Skin epidermis (tissue), 12 donors: Measurements from ENCODE around the gene ENTPD8.

Experiments used
- H3K27ac ChIP-seq, 21 experiments: fragments of 200-600 bp; sonication (generic) in 11 of 21; one replicate each; pipeline ENCODE4 v1.5.0; 2020; ENCODE audit warnings: mild to moderate bottlenecking in 3 of 21, inconsistent platforms in 2 of 21, moderate library complexity in 2 of 21
- H3K4me3 ChIP-seq, 7 experiments: fragments of 200-600 bp; sonication (generic) in 2 of 7; one replicate each; pipeline ENCODE4 v1.5.0; 2020; ENCODE audit warnings: inconsistent platforms in 2 of 7, mild to moderate bottlenecking in 2 of 7, moderate library complexity in 1 of 7

The ENTPD8 gene

DNA sequence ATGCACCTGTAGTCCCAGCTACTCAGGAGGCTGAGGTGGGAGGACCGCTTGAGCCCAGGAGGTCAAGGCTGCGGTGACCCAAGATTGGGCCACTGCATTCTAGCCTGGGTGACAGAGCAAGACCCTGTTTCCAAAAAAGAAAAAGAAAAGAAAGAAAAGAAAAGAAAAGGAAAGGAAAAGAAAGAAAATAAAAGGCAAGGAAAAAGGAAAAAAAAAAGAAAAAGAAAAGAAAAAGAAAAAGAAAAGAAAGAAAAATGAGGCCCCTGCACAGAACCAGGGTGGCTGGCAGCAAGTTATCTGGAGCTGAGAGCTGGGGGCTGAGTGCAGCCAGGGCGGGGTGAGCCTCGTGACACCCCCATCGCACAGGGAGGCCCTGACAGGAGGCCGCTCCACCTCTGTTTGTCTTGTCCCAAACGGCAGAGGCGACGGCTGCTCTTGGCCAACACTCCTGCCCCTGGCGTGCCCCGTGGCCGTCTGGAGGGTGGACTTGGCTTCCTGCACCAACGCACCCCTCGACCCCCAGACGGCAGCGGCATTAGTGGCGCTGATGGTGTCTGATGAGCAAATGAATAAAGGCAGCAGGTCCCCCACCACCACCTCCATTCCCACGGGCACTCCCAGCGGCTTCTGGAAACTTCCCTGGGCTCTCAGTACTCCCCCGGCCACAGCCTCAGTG, 34.9 kb downstream of the ENTPD8 start:
- peak overlapping the region in 8 of 21 experiments; percentile 18 to 66 (median 42) for H3K27ac ChIP-seq

GRCh38 chr9:137405677-137406081, 35.5 kb downstream of the ENTPD8 start:
- no peak overlapping the region for H3K4me3 ChIP-seq

More for the DNA sequence above, 34.9 kb downstream of the ENTPD8 start:
- H3K4me3 ChIP-seq, result peak overlapping the region in 4 of 7 experiments; percentile 2 to 22 (median 18)

GRCh38 chr9:137404961-137405567, 36.1 kb downstream of the ENTPD8 start:
- Histone ChIP-seq H3K27ac (no peak overlapping the region), H3K4me3 (no peak overlapping the region)

More at GRCh38 chr9:137405677-137406081, 35.5 kb downstream of the ENTPD8 start:
- no peak overlapping the region for H3K27ac ChIP-seq

DNA sequence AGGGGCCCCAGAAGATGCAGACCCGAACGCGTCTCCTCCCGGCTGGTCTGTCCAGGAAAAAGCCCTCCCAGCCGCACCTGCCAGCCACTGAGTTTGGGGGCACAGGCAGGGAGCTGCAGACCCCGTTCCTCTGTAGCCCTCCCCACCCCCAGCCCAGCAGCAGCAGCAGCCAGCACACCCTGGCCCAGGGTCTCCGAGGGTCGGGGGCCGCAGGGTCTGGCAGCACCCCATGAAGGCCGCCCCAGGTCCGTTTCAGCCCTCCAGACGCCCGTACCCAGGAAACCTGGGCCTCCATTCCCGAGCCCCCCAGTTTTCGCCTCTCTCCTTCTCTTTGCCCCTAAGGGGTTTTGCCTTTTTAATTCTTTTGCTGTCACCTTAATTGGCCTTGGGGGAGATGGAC, 37.9 kb downstream of the ENTPD8 start:
- H3K4me3 ChIP-seq, result no peak overlapping the region
- no peak overlapping the region for H3K27ac ChIP-seq

DNA sequence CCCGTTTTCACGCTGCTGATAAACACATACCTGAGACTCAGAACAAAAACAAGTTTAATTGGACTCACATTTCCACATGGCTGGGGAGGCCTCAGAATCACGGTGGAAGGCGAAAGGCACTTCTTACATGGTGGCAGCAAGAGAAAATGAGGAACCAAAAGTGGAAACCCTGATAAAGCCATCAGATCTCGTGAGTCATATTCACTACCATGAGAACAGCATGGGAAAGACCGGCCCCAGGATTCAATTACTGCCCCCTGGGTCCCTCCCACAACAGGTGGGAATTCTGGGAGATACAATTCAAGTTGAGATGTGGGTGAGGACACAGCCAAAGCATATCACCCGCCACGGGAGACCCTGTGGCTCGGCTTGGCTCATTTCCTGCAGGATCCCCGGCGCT, 38.4 kb downstream of the ENTPD8 start:
- Histone ChIP-seq H3K4me3 (no peak overlapping the region), H3K27ac (no peak overlapping the region)

DNA sequence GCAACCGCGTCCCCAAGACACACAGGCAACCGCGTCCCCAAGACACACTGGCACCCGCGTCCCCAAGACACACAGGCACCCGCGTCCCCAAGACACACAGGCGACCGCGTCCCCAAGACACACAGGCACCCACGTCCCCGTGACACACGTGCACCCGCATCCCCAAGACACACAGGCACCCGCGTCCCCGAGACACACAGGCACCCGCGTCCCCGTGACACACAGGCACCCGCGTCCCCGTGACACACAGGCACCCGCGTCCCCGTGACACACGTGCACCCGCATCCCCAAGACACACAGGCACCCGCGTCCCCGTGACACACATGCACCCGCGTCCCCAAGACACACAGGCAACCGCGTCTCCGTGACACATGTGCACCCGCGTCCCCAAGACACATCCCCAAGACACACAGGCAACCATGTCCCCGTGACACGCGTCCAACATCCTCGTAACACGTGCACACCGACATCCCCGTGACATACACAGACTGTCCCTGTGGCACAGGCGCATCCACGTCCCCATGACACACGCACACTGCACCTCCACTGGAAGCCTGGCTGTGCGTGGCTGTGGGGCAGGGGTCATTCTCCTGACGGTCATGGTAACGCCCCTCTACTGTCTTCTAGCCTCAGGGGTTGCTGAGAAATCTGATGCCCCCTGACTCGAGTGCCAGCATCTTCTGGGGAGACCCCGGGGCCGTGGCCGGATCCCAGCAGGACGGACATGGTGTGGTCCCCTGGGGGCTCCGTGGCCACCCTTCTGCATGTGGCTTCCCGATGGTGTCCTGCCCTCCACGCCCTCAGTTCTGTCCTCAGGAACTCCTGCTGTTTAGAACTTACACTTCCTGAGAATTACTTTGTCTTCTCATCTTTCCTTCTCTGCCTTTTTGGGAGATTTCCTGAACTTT, 42.3 kb downstream of the ENTPD8 start:
- no peak overlapping the region for H3K4me3 ChIP-seq
- H3K27ac ChIP-seq, result no peak overlapping the region

- no peak overlapping the region for H3K27ac ChIP-seq
- H3K4me3 ChIP-seq, result no peak overlapping the region
These were observed 43.3 kb downstream of the ENTPD8 start for GRCh38 chr9:137397675-137398423.

DNA sequence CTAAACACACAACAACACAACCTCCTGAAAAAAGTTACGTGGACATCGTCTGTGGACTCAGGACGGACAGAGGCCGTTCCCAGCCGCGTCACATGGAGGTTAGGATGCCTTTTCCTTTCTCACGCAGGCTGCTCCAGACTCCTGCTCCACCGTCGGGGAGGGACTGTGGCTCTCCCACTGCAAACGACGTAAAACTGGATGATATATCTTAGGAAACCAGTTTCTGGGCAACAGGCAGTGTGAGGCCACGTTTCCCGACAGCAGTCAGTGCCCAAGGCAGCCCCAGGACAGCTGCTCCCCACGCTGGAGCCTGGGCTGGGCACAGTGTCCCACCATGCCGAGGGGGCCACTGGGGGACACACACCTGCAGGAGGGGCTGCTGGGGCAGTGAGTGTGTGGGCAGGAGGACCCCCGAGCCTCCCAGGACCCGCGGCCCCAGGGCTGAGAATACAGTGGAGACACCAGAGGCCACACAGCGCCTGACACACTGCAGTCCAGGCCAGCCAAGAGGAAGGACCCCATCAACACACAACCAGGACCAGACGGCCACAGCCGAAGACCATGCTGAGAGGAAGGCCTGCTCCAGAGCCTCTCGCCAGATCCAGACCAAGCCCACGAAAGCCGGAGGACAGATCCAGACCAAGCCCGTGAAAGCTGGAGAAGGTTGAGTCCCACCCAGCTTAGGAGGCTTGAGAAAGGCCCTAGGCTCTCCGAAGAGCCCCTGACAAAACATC, 44.4 kb downstream of the ENTPD8 start:
- Histone ChIP-seq H3K4me3 (no peak overlapping the region), H3K27ac (no peak overlapping the region)

- H3K27ac ChIP-seq, result no peak overlapping the region
These were observed 44.9 kb downstream of the ENTPD8 start for GRCh38 chr9:137396227-137396626.

DNA sequence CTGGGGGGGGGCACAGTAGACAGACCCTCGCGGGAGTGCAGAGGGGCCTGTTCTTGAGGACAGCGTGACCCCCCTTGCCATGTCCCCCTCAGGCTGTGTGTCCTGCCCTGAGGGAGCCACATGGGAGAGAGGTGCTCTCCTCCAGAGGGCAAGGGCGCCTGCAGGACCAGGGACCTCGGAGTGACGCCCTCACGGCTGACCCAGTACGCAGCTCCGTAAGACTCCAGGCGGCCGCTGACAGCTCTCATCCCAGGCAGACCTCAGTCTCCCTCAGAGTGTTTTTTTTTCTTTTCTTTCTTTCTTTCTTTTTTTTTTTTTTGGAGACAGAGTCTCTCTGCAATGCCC, 45.5 kb downstream of the ENTPD8 start:
- Histone ChIP-seq H3K4me3 (no peak overlapping the region), H3K27ac (no peak overlapping the region)

More at GRCh38 chr9:137396227-137396626, 44.9 kb downstream of the ENTPD8 start:
- H3K4me3 ChIP-seq, result no peak overlapping the region

GRCh38 chr9:137394866-137395665, 46.1 kb downstream of the ENTPD8 start:
- no peak overlapping the region for H3K27ac ChIP-seq
- no peak overlapping the region for H3K4me3 ChIP-seq

DNA sequence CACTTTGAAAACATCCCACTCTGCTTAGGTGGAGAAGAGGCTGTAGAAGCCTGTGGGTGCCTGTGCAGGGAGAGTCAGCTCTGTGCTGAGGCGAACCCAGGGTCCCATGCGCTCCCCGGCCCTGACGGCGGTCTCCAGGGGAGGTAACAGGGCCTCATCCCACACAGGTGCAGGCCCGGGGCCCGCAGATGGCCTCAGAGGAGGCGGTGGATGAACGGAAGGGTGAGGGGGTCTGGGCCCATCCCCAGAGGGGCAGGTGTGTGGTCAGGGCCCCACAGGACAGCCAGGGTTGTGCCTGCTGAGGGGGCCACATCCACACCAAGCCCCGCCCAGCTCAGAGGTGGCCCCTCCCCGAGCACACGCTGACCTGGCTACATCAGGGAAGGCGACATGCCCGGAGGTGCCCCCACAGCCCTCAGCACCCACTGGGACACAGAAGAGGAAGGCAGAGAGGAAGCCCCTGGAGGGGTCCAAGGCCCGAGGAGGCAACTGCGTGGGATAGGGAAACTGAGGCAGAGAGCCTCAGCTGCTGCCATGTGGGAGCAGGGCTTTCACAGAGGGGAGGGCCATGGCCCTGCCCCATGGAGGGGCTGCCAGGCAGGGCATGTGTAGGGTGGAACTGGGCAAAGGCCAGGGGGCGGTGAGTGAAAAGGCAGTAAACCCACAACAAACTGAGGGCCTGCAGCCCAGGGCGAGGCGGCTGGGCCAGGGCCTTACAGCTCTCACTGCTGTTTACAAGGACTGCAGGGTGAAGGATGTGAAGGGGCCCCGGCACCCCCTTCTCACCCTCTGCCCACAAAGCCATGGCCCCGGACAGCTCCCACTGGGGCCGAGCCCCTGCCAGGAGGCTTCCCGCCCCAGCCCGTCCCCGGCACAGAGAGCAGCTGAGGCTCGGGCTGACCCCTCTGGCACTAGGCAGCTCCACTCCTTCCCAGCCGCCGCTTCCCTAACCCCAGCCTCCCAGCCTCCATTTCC, 47.7 kb downstream of the ENTPD8 start:
- H3K27ac ChIP-seq, result no peak overlapping the region
- H3K4me3 ChIP-seq, result no peak overlapping the region

- H3K27ac ChIP-seq, result peak overlapping the region in 1 of 21 experiments; percentile 0
- H3K4me3 ChIP-seq, result no peak overlapping the region
These were observed 48.7 kb downstream of the ENTPD8 start for GRCh38 chr9:137392232-137393007.

- Histone ChIP-seq H3K27ac (peak overlapping the region in 12 of 21 experiments; percentile 10 to 89 (median 63)), H3K4me3 (no peak overlapping the region)
These were observed 49.8 kb downstream of the ENTPD8 start for GRCh38 chr9:137391411-137391754.

- Histone ChIP-seq H3K27ac (peak overlapping the region in 17 of 21 experiments; percentile 7 to 89 (median 60)), H3K4me3 (no peak overlapping the region)
These were observed 50.4 kb downstream of the ENTPD8 start for GRCh38 chr9:137390553-137391410.

DNA sequence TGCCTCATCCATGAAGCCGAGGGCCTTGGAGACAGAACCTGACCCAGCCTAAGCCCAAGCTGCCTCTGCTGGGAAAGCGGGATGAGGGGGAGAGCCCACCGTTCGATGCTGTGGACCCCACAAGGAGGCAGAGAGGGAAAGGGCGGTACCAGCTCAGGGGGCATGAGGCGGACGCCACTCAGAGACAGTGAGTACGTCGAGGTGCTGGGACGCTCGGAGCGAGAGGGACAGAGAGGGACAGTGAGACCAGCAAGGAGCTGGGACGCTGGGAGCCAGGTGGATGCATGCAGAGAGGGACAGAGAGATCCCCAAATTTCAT, 51.8 kb downstream of the ENTPD8 start:
- Histone ChIP-seq H3K27ac (no peak overlapping the region), H3K4me3 (no peak overlapping the region)
